Adrenal gland (tissue), 12 donors: ENCODE measurements around the gene CTRB1. TPM values are rescaled to one million over a fixed set of nuclear protein-coding genes. Genes with fewer than 3 reads are reported as not detected.
A peak's percentile ranks its signal among the peaks of the same experiment; 100 is the strongest.

Source experiments
- DNase-seq, 7 donors: peaks; one replicate each; pipeline ENCODE4 v3.0.0-alpha.2; 2019 to 2020
- H3K27ac ChIP-seq, 5 donors: fragments of 200-600 bp; sonication (generic) in 4 of 5; 1 replicate in 3 of 5; 2 replicates in 2 of 5; pipeline versions ENCODE4 v1.5.1 to v1.8.0; 2016 to 2020; ENCODE audit warnings: mild to moderate bottlenecking in 1 of 5
- H3K27me3 ChIP-seq: fragments of 200-600 bp; 2 replicates; pipeline ENCODE4 v1.8.0; 2021
- H3K36me3 ChIP-seq, 2 donors: fragments of 200-600 bp; replicated peaks in 1 of 2; 1 replicate in 1 of 2; 2 replicates in 1 of 2; pipeline versions ENCODE4 v1.5.1 to v1.8.0; 2018 to 2022
- H3K4me1 ChIP-seq, 2 donors: fragments of 200-600 bp; replicated peaks in 1 of 2; 1 replicate in 1 of 2; 2 replicates in 1 of 2; pipeline versions ENCODE4 v1.5.1 to v1.8.0; 2018 to 2021
- H3K4me3 ChIP-seq, 4 donors: fragments of 200-600 bp; sonication (generic) in 3 of 4; one replicate each; pipeline ENCODE4 v1.5.1; 2016 to 2018
- H3K9me3 ChIP-seq, 3 donors: fragments of 200-600 bp; sonication (generic) in 1 of 3; replicated peaks in 1 of 3; 1 replicate in 2 of 3; 2 replicates in 1 of 3; pipeline versions ENCODE4 v1.5.1 to v1.8.0; 2016 to 2021
- POLR2A ChIP-seq, 2 donors: fragments of 450-650 bp; IDR thresholded peaks; one replicate each; pipeline ENCODE4 v1.6.1; 2017; ENCODE audit warnings: antibody characterized with exemption in 2 of 2, mild to moderate bottlenecking in 2 of 2, moderate library complexity in 1 of 2
- WGBS, 4 donors: extraction: QIAGEN DNeasy Blood & Tissue Kit in 2 of 4; methylation state at CpG; one replicate each; pipeline versions ENCODE4 v1.1.5 to v1.1.7; 2013 to 2017; 5-methylcytosine and 5-hydroxymethylcytosine counted together
- intact Hi-C, 2 donors: fragments of 100-400 bp; cut with DNase I; formaldehyde crosslinking; loops; one replicate each; pipeline versions ENCODE4 v1.14.1 to v1.15.0; 2022 to 2023
- polyA plus RNA-seq, 3 donors: library from polyadenylated mRNA; stranded (reverse); fragments of 200-250 nt in 2 of 3; fragments of 350-450 nt in 1 of 3; fragmentation: Illumina TruSeq in 1 of 3; extraction: RNeasy Lipid Tissue Mini Kit (QIAGEN cat#74804) in 1 of 3; gene quantifications; one replicate each; pipeline ENCODE4 v1.2.3, GENCODE V29; 2013 to 2014
- total RNA-seq, 9 donors: library from RNA; depleted of rRNA in 4 of 9; stranded (reverse); fragments of >200 nt in 4 of 9; fragments of 120-200 nt in 1 of 9; fragmentation: NEBNext Ultra II Directional in 1 of 9; extraction: Animal tissue kit (Norgen Biotek cat#: 25700) in 1 of 9; gene quantifications; one replicate each; pipeline versions ENCODE4 v1.1.0 to v1.2.4, GENCODE V29; 2013 to 2023
- TF ChIP-seq, protein P1 (sequence below), 6 experiments: fragments of 450-650 bp in 4 of 6; fragments of 200-600 bp in 2 of 6; sonication (generic) in 1 of 6; IDR thresholded peaks; 1 replicate in 5 of 6; 2 replicates in 1 of 6; pipeline versions ENCODE4 v1.5.1 to v1.8.0; 2016 to 2021; ENCODE audit warnings: antibody characterized with exemption in 6 of 6, mild to moderate bottlenecking in 2 of 6, moderate library complexity in 1 of 6
- donor health status: healthy with polysubstance abuse.
- donor health status: Bipolar disorder and iron deficiency.
- donor health status: DM: yes; HTN: yes; CAD: no.
- donor health status: DM: no; HTN: no; CAD: no.
- donor health status: DM: no; HTN: no; CAD: no.
- donor health status: DM: yes; HTN: yes; CAD: no.

CTRB1 gene
- total and polyA plus RNA-seq, 12 donors, result 0.67 to 9.9 (median 2.0) TPM; not detected in 3

- no peaks in the 10 kb centered on the region for H3K4me1 ChIP-seq
- TF ChIP-seq POLR2A (IDR thresholded peaks at IDR 0.05), result no peak
- TF ChIP-seq, protein P1, sequence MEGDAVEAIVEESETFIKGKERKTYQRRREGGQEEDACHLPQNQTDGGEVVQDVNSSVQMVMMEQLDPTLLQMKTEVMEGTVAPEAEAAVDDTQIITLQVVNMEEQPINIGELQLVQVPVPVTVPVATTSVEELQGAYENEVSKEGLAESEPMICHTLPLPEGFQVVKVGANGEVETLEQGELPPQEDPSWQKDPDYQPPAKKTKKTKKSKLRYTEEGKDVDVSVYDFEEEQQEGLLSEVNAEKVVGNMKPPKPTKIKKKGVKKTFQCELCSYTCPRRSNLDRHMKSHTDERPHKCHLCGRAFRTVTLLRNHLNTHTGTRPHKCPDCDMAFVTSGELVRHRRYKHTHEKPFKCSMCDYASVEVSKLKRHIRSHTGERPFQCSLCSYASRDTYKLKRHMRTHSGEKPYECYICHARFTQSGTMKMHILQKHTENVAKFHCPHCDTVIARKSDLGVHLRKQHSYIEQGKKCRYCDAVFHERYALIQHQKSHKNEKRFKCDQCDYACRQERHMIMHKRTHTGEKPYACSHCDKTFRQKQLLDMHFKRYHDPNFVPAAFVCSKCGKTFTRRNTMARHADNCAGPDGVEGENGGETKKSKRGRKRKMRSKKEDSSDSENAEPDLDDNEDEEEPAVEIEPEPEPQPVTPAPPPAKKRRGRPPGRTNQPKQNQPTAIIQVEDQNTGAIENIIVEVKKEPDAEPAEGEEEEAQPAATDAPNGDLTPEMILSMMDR (IDR thresholded peaks at IDR 0.05), result no peak
- intact Hi-C loops, result loop anchor here (1.0 to 2.0 kb wide), 2 partner anchors 18 kb away; partner anchors contain the start of gene CTRB2 (in 1 of the 2)
- no peak overlapping the region for H3K27ac ChIP-seq
- DNase-seq, result no peak
- no peaks in the 10 kb centered on the region for H3K9me3 ChIP-seq
- no peak overlapping the region for H3K4me3 ChIP-seq
- 66 to 80% (median 72%) methylated on average over 13 to 20 of the region's 20 CpGs for WGBS, 4 donors
- peaks cover 0 to 17% of the 10 kb centered on the region in 2 donors for H3K36me3 ChIP-seq
- H3K27me3 ChIP-seq, result no peaks in the 10 kb centered on the region
Measured at GRCh38 chr16:75224306-75225082, 5.7 kb downstream of the CTRB1 start.

DNA sequence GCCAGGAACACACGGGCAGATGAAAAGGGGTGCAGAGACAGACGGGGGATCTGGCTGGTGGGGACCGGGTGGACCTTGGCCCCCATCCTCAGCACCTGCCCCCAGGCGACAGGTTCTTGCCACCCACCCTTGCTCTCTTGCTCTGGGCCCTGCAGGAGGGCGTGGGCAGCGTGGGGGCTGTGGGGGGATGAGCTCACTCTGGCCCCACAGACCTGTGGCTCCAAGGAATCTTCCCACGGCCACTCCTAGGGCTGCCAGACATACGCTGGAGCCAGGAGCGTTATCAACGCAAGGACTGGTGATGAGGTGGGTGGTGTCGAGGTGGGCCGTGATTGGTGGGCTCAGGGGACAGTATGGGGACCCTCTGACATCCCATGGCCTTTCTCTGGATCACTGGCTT, 6.3 kb downstream of the CTRB1 start:
- Histone ChIP-seq H3K9me3 (no peaks in the 10 kb centered on the region), H3K4me3 (no peak overlapping the region), H3K27ac (no peak overlapping the region), H3K36me3 (peaks cover 0 to 23% of the 10 kb centered on the region in 2 donors), H3K4me1 (no peaks in the 10 kb centered on the region), H3K27me3 (no peaks in the 10 kb centered on the region)
- TF ChIP-seq, protein P1 (IDR thresholded peaks at IDR 0.05), result no peak
- no peak for TF ChIP-seq POLR2A (IDR thresholded peaks at IDR 0.05)
- WGBS, 4 donors, result 31 to 72% (median 50%) methylated on average over 5 to 12 of the region's 12 CpGs
- intact Hi-C loops, result loop anchor here in 1 of 2 donors (2.0 kb wide), 1 partner anchor 18 kb away; the partner anchor contains the start of gene CTRB2
- DNase-seq, result no peak

GRCh38 chr16:75225678-75226515, 7.1 kb downstream of the CTRB1 start:
- TF ChIP-seq, protein P1 (IDR thresholded peaks at IDR 0.05), result no peak
- TF ChIP-seq POLR2A (IDR thresholded peaks at IDR 0.05), result no peak
- Histone ChIP-seq H3K36me3 (peaks cover 0 to 29% of the 10 kb centered on the region in 2 donors), H3K4me1 (no peaks in the 10 kb centered on the region), H3K27ac (no peak overlapping the region), H3K4me3 (no peak overlapping the region), H3K9me3 (no peaks in the 10 kb centered on the region), H3K27me3 (no peaks in the 10 kb centered on the region)
- intact Hi-C loops, result loop anchor here in 1 of 2 donors (2.0 kb wide), 1 partner anchor 19 kb away; the partner anchor contains the start of gene CTRB2
- peak in 2 of 7 donors; percentile 37 to 57 for DNase-seq
- WGBS, 4 donors, result 67 to 76% (median 73%) methylated on average over 22 to 26 of the region's 26 CpGs
